GM12801 (cell line): ENCODE measurements around the gene IL12RB2.

Source experiments
- TF ChIP-seq, protein P1 (sequence below): IDR thresholded peaks from one replicate; pipeline ENCODE4 v1.5.1; 2011; ENCODE audit warnings: control low read depth; ENCODE audit not compliant: insufficient read length; ENCODE audit errors: extremely low read depth

The IL12RB2 gene

GRCh38 chr1:67439277-67440029 lies 131.8 kb downstream of the IL12RB2 start:
- TF ChIP-seq, protein P1, sequence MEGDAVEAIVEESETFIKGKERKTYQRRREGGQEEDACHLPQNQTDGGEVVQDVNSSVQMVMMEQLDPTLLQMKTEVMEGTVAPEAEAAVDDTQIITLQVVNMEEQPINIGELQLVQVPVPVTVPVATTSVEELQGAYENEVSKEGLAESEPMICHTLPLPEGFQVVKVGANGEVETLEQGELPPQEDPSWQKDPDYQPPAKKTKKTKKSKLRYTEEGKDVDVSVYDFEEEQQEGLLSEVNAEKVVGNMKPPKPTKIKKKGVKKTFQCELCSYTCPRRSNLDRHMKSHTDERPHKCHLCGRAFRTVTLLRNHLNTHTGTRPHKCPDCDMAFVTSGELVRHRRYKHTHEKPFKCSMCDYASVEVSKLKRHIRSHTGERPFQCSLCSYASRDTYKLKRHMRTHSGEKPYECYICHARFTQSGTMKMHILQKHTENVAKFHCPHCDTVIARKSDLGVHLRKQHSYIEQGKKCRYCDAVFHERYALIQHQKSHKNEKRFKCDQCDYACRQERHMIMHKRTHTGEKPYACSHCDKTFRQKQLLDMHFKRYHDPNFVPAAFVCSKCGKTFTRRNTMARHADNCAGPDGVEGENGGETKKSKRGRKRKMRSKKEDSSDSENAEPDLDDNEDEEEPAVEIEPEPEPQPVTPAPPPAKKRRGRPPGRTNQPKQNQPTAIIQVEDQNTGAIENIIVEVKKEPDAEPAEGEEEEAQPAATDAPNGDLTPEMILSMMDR: no peak

DNA sequence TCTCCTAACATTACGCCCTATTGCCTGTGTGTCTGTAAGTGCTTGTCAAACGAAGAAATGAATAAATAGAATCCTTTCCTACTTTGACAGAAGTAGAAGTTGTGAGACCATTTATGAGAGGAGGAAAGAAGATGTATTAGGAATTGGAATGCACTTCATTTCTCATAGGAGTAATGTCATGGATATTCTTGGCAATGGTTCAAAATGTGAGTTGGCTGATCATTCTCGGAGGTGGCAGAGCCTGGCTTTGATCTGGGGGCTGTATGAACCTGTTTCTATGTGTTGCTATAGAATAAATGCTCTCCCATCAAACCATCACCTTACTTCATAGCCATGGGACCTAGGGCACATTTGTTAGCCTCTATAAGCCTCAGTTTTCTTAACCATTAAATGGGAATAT lies 132.7 kb downstream of the IL12RB2 start:
- TF ChIP-seq, protein P1: no peak

GRCh38 chr1:67441183-67441582 lies 133.5 kb downstream of the IL12RB2 start:
- TF ChIP-seq, protein P1: no peak

DNA sequence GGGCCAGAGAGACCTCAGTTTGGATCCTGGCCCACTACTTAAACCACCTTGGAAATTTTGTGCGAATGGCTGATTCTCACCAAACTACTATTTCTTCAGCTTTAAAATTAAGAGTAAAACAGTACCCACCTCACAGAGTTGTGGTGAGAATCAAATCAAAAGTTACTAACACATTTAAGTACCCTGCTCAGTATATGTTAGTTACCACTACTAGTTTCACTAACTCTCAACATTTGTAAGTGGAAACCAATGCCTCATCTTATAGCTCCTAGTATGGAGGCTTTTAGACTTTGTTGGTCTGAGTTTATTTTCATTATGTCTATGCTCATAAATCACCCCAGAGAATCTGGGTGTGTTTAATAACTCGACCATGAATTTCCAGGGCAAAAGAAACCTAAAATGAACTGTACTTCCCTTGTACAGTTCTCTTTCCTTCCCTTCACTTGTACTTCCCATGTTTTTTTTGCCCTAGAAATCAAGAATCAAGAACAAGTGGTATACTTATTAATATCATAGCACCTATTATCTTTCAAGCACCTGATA lies 134.1 kb downstream of the IL12RB2 start:
- TF ChIP-seq, protein P1: no peak
